Thyroid gland (tissue), 4 donors: ENCODE data around the gene ADAMTS4.

Experiments
- POLR2A ChIP-seq, 2 donors: fragments of 450-650 bp; IDR thresholded peaks; one replicate each; pipeline ENCODE4 v1.6.1; 2017; ENCODE audit warnings: antibody characterized with exemption in 2 of 2, mild to moderate bottlenecking in 2 of 2, moderate library complexity in 1 of 2
- TF ChIP-seq, protein P1 (sequence below), 6 experiments: fragments of 200-600 bp in 3 of 6; fragments of 450-650 bp in 3 of 6; sonication (generic) in 3 of 6; IDR thresholded peaks; one replicate each; pipeline ENCODE4 v1.5.1; 2016 to 2019; ENCODE audit warnings: antibody characterized with exemption in 6 of 6, mild to moderate bottlenecking in 2 of 6, inconsistent platforms in 1 of 6, moderate library complexity in 1 of 6

DNA sequence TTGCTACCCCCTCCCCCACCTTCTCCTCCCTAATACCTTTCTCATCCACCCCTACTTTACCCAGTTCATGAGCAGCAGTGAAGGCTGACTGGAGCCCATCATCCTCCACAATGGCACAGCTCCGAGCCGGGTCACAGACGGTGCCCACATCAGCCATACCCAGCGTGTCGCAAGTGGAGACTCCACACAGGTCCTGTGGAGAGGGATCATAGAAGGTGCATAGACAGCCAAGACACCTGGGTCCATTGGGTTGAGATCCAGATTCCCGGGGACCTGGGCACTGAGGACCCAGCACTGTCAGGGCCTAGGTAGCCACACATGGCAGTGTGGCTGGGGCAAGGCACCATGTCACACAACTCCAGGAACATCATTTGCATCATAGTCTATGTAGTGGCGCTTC, 2.7 kb downstream of the ADAMTS4 start:
- TF ChIP-seq, protein P1, sequence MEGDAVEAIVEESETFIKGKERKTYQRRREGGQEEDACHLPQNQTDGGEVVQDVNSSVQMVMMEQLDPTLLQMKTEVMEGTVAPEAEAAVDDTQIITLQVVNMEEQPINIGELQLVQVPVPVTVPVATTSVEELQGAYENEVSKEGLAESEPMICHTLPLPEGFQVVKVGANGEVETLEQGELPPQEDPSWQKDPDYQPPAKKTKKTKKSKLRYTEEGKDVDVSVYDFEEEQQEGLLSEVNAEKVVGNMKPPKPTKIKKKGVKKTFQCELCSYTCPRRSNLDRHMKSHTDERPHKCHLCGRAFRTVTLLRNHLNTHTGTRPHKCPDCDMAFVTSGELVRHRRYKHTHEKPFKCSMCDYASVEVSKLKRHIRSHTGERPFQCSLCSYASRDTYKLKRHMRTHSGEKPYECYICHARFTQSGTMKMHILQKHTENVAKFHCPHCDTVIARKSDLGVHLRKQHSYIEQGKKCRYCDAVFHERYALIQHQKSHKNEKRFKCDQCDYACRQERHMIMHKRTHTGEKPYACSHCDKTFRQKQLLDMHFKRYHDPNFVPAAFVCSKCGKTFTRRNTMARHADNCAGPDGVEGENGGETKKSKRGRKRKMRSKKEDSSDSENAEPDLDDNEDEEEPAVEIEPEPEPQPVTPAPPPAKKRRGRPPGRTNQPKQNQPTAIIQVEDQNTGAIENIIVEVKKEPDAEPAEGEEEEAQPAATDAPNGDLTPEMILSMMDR (IDR thresholded peaks at IDR 0.05), result no peak
- no peak for TF ChIP-seq POLR2A (IDR thresholded peaks at IDR 0.05)
